NCI-H748 treated with DMSO at 0.1 percent for 48 hours (cell line): ENCODE data around the gene HBM.
"Not testable (repeated sequence)": the region's sequence is repeated elsewhere in the genome, so short reads cannot be mapped to it uniquely, and the experiment has no call there.

Experiments
- DNase-seq: peaks from one replicate; lab custom pipeline; 2025; lab: John Stamatoyannopoulos, UW

The HBM gene

GRCh38 chr16:146646-147045 is 19.1 kb upstream of the HBM start:
- no peak for DNase-seq

- no peak for DNase-seq
Measured at GRCh38 chr16:149024-149660, 16.6 kb upstream of the HBM start.

- no peak for DNase-seq
Measured at GRCh38 chr16:152141-153128, 13.3 kb upstream of the HBM start, which contains the start of gene HBZ. Gene HBZ, plus strand, starts transcription at chr16:152644. Its CDS starts 266 bp downstream, at chr16:152910.

- not testable (repeated sequence) for DNase-seq
Measured at GRCh38 chr16:153129-153521, 12.7 kb upstream of the HBM start.

- not testable (repeated sequence) for DNase-seq
Measured at GRCh38 chr16:153550-154216, 12.1 kb upstream of the HBM start.

- DNase-seq: no peak
Measured at GRCh38 chr16:154217-155030, 11.4 kb upstream of the HBM start.

GRCh38 chr16:155031-155398 is 10.8 kb upstream of the HBM start:
- no peak for DNase-seq

- DNase-seq: no peak
Measured at GRCh38 chr16:159136-159849, 6.5 kb upstream of the HBM start.

- not testable (repeated sequence) for DNase-seq
Measured at GRCh38 chr16:160242-160641, 5.5 kb upstream of the HBM start.

GRCh38 chr16:160691-161190 is 5.0 kb upstream of the HBM start:
- no peak for DNase-seq

GRCh38 chr16:162271-162991 is 3.3 kb upstream of the HBM start:
- DNase-seq: no peak

GRCh38 chr16:163139-163538 is 2.6 kb upstream of the HBM start:
- not testable (repeated sequence) for DNase-seq

GRCh38 chr16:163696-164095 is 2.1 kb upstream of the HBM start:
- not testable (repeated sequence) for DNase-seq

- not testable (repeated sequence) for DNase-seq
Measured at GRCh38 chr16:164134-164823, 1.5 kb upstream of the HBM start.

GRCh38 chr16:164827-165538 is 795 bp upstream of the HBM start:
- no peak for DNase-seq

- DNase-seq: no peak
Measured at GRCh38 chr16:166375-167121, 770 bp downstream of the HBM start.

GRCh38 chr16:167122-167690 is 1.4 kb downstream of the HBM start:
- DNase-seq: no peak

GRCh38 chr16:168424-168823 is 2.6 kb downstream of the HBM start:
- no peak for DNase-seq
